Embryonic facial prominence (tissue), 1 donor: Measurements from ENCODE around the gene NCKAP5.
"Not testable (repeated sequence)": the region's sequence is repeated elsewhere in the genome, so short reads cannot be mapped to it uniquely, and the experiment has no call there.

Experiments used
- DNase-seq: peaks from one replicate; pipeline ENCODE4 v3.0.0-alpha.2; 2016; ENCODE audit errors: extremely low spot score

NCKAP5 gene

DNA sequence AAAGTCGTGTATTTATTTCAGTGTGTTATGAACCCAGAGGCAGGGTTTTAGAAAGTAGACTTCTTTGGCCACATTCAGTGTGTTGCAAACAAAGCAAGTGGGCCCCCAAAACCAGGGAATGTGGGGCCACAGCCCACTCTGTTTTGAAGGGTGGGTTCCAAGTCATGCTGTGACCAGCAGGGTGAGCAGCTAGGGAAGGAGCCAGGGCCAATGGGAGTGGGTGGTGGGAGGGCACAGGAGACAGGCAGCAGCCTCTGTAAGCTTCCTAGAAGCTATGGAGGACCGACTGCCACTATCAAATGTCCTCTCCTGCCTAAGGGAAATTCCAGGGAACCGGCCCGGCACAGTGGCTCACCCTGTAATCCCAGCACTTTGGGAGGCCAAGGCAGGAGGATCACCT lies 847.9 kb downstream of the NCKAP5 start:
- DNase-seq = no peak

GRCh38 chr2:132719480-132719879 lies 848.8 kb downstream of the NCKAP5 start:
- DNase-seq = no peak

DNA sequence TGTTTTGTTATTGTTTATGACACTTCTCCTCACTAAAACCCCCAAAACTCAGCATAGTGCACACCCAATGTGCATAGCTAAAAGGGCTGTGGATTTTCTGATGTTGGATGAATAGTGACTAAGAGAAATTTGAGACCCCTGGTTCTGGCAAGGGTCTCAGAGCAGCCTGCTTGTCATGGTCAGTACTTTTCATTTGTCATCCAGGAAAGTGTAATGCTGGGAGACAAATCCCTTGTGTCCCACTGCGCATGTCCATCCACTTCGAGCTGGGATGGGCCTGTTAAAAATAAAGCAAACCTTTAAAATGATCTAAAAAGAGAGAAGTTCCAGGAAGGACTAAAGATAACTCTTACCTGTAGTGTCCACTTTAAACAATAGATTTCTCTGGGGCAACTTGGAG lies 851.3 kb downstream of the NCKAP5 start:
- no peak for DNase-seq

GRCh38 chr2:132715386-132716351 lies 852.6 kb downstream of the NCKAP5 start:
- no peak for DNase-seq

- DNase-seq = no peak
Observed at GRCh38 chr2:132703396-132703795, 864.9 kb downstream of the NCKAP5 start.

DNA sequence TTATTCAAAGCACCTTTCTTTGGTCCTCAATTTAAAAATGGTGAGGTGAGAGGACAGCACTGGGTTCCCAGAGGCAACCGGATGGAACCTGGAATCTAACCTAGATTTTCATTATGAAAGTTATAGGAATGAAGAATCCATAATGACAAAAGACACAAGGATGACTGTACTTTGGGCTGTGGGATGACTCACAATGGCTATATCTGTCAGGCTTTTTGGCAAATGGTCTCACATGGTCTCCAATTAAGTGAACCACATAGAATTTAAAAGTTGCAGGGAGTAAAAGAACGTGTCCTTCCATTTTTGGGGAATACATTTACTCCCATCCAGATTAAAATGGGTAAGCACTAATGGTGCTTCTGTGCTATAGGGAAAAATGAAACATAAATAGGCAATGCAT lies 866.5 kb downstream of the NCKAP5 start:
- no peak for DNase-seq

DNA sequence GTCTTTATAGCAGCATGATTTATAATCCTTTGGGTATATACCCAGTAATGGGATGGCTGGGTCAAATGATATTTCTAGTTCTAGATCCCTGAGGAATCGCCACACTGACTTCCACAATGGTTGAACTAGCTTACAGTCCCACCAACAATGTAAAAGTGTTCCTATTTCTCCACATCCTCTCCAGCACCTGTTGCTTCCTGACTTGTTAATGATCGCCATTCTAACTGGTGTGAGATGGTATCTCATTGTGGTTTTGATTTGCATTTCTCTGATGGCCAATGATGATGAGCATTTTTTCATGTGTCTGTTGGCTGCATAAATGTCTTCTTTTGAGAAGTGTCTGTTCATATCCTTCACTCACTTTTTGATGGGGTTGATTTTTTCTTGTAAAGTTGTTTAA lies 868.5 kb downstream of the NCKAP5 start:
- DNase-seq = not testable (repeated sequence)

GRCh38 chr2:132698347-132698746 lies 869.9 kb downstream of the NCKAP5 start:
- not testable (repeated sequence) for DNase-seq

- no peak for DNase-seq
Observed at GRCh38 chr2:132697556-132698205, 870.6 kb downstream of the NCKAP5 start.

DNA sequence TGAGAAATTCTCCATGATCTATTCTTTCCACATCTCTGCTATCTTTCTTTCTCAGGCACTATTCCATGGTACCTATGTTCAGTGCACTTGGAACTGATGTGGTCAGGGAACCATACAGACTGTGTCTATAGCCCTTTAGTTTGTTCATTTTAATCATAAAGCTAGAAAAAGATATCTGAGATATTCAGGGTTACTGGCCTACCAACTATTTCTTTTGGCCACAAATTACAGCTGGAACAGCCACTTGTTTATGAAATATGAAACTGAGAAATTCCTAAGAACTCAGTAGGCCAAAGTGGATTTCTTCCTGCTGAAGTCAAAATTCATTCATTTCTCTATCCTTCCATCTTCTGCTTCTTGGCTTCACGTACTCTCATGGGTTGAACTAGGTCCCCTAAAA lies 875.4 kb downstream of the NCKAP5 start:
- no peak for DNase-seq

DNA sequence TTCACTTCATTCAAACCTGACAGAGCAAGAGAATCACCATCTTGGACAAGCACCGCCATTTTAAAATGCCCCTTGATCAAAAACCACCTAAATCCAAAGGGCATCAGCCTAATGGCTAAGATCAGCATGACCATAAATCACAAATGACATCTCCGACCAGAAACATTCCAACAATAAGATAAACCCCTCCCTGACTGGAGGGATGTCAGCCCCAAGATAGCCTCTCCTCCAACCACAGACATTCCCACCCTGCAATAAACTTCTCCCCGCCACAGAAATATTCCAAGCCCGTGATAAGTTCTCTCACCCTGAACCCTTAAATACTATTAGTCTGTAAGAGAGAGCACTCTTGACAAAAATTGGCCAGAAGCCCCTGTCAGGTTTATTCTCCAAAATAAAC lies 876.7 kb downstream of the NCKAP5 start:
- DNase-seq = no peak

- DNase-seq = no peak
Observed at GRCh38 chr2:132690664-132691303, 877.5 kb downstream of the NCKAP5 start.

DNA sequence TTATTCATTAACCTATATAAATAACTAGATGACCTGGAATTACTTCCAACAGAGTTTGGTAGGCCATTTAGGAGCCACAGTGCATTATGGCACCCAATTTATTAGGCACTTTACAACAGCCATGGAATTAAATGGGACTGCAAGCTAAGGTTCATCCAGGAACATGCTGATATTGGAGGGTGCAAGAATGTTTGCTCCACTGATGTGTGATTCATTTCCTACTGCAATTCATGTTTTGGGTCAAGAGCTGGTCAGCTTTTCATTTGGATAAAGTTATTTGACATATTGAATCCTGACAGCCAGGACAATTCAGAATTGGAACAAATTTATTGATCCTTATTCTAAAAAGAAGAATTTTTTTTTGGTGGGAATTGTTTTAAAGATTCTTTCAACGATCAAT lies 886.5 kb downstream of the NCKAP5 start:
- no peak for DNase-seq

GRCh38 chr2:132680544-132680943 lies 887.7 kb downstream of the NCKAP5 start:
- no peak for DNase-seq

DNA sequence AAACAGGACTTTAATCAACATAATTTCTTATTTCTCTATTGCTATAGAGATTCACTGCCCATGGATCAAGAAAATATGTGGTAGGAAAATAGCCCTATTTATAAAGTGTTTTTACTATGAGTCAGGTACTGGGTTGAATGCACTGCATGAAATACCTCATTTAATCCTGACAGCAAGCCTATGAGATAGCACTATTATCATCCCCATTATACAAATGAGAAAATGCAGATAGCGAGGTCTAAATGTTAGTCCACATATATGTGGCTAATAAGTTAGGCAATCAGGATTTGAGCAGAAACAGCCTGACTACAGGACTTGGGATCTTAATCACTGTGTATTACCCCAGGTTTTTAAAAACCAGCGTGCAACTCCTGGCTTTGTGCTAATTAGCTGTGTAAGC lies 889.8 kb downstream of the NCKAP5 start:
- DNase-seq = no peak

- DNase-seq = no peak
Observed at GRCh38 chr2:132677661-132678060, 890.6 kb downstream of the NCKAP5 start.

- no peak for DNase-seq
Observed at GRCh38 chr2:132676999-132677398, 891.3 kb downstream of the NCKAP5 start.

DNA sequence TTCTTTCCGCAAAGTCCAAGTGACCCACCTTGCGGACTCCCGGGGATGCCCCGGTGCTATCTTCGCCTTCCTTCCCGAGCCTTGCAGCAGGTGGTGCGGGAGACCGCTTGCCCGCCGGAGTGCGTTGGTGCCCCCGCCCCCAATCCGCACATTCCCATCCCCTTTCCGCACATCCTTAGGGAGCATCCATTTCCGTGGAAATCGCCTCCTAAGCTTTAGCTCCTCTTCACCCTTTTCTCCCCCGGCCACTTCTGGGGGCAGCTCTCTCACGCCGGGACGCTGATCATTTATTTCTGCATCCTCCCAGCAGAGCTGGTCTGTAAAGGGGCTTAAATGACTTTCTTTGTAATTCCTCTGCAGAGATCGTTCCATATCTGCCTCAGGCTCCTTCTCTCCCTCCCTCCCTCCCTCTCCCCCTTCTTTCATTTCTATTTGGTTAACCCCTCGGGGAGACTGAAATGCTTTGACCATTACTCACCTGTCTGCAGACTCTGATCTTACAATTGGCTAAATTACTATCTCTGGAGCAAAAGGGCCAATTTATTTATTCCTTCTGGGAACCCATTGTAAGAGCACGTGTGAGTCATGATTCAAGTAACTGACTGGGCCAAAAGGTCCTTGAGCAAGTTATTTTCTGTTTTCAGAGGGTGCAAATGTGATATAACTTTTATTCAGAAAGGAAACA lies 897.0 kb downstream of the NCKAP5 start:
- no peak for DNase-seq

- no peak for DNase-seq
Observed at GRCh38 chr2:132670496-132671150, 897.6 kb downstream of the NCKAP5 start.

DNA sequence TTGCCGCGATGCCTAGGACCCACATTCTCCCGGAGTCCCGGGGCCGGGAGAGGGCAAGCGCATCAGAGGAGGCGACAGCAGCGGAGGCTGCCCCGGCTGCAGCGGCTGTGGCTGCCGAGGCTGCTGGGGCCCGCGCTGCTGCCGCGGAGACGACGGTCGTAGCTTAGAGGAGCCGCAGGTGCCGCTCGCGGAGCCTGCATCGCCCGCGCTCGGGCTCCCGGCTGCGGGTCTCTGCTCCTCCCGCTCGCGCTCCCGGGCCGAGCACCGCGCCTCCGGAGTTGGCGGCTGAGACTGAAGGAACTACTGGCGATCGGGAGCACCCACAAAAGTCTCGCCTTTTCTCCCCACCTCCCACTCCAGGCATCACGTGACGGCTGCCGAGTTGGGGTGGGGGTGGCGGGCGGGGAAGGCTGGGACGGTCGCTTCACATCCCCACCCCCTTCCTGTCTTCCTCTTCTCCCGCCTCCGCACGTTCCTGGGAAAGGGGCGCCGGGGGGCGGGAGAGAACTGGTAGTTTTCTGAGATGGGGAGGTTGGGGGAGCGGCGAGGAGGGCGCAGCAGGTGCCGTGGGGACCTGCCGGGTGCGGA lies 898.3 kb downstream of the NCKAP5 start, which contains the start of gene LYPD1:
Gene LYPD1, minus strand, starts transcription at position 298 of the 588 bp plus-strand sequence. Its CDS starts 273 bp downstream, at position 25.
- no peak for DNase-seq
